ENCODE data around the gene YBEY. TPM values are rescaled to one million over a fixed set of nuclear protein-coding genes. Genes with fewer than 3 reads are reported as not detected.
"Not testable (repeated sequence)": the region's sequence is repeated elsewhere in the genome, so short reads cannot be mapped to it uniquely, and the experiment has no call there.

YBEY gene
- total RNA-seq, 3 donors from 2014 or later, result 10.5 to 20.8 (median 17.1) TPM

DNA sequence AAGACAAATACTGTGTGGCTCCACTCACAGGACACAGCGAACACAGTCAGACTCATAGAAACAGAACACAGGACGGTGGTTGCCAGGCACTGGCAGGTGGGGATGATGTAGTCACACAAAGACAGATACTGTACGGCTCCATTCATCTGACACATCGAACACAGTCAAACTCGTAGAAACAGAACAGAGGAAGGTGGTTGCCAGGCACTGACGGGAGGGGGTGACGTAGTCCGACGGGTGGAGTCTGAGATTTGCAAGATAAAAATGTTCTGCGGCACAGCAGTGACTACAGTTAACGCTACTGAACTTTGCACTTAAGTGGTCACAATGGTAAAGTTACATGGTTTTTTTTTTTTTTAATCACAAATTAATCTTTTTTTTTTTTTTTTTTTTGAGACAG is 18.8 kb downstream of the YBEY start:
- Histone ChIP-seq H3K4me1 (ENCODE audit: low read depth) (no peaks in the 10 kb centered on the region), H3K36me3 (ENCODE audit: low read depth) (no peaks in the 10 kb centered on the region), H3K4me3 (no peak overlapping the region), H3K9me3 (no peaks in the 10 kb centered on the region)
- intact Hi-C loops (cut with DNase I, micrococcal nuclease), result no loop called here
- ATAC-seq, result peak; percentile 29
- DNase-seq, result no peak
- no peak for TF ChIP-seq CTCF (IDR thresholded peaks at IDR 0.05)

DNA sequence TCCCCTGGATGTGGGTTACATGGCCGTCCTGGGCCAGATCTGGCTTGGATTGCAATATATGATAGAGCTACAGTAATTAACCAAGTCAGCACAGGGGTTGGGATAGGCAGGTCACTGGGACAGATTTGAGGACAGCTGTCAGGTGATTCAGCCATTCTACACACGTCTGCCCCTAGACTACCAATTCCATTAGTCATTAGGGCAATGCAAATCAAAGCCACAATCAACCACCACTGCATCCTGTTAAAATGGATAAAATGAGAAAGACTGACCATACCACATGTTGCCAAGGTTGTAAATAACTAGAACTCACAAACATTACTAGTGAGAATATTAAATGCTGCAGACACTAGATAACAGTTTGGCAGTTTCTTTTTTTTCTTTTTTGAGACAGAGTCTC is 21.5 kb downstream of the YBEY start:
- TF ChIP-seq CTCF (IDR thresholded peaks at IDR 0.05), result no peak

DNA sequence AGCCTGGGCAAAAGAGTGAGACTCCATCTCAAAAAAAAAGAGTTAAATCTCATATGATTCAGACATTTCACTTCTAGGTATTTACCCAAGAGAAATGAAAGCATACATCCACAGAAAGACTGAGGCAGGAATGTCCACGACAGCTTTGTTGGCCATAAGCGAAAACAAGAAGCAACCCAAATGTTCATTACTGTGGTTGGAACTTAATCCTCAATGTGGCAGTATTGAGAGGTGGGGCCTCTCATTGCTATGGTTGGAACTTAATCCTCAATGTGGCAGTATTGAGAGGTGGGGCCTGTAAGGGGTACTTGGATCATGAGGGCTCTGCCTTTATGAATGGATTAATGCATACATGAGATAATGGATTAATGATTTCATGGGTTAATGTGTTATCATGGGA is 22.3 kb downstream of the YBEY start:
- no peaks in the 10 kb centered on the region for H3K9me3 ChIP-seq
- DNase-seq (no peak), ATAC-seq (no peak)
- no peaks in the 10 kb centered on the region for H3K36me3 ChIP-seq (ENCODE audit: low read depth)
- intact Hi-C loops (cut with DNase I, micrococcal nuclease), result no loop called here
- H3K4me1 ChIP-seq (ENCODE audit: low read depth), result no peaks in the 10 kb centered on the region
- H3K4me3 ChIP-seq, result no peak overlapping the region
- no peak for TF ChIP-seq CTCF (IDR thresholded peaks at IDR 0.05)

More for the DNA sequence above, 21.5 kb downstream of the YBEY start:
- ATAC-seq (no peak), DNase-seq (no peak)
- Histone ChIP-seq H3K36me3 (ENCODE audit: low read depth) (no peaks in the 10 kb centered on the region), H3K4me3 (no peak overlapping the region), H3K9me3 (no peaks in the 10 kb centered on the region), H3K4me1 (ENCODE audit: low read depth) (no peaks in the 10 kb centered on the region)
- intact Hi-C loops (cut with DNase I, micrococcal nuclease), result no loop called here

- H3K4me3 ChIP-seq; DNase-seq; H3K9me3 ChIP-seq; H3K4me1 ChIP-seq (ENCODE audit: low read depth); ATAC-seq; intact Hi-C loops (cut with DNase I, micrococcal nuclease); H3K36me3 ChIP-seq (ENCODE audit: low read depth): not testable (repeated sequence)
Measured at GRCh38 chr21:46310260-46310659, 24.1 kb downstream of the YBEY start.

GRCh38 chr21:46311568-46311967 is 25.4 kb downstream of the YBEY start:
- DNase-seq (no peak), ATAC-seq (no peak)
- no peak for TF ChIP-seq CTCF (IDR thresholded peaks at IDR 0.05)
- no peak overlapping the region for H3K4me3 ChIP-seq
- no peaks in the 10 kb centered on the region for H3K36me3 ChIP-seq (ENCODE audit: low read depth)
- no peaks in the 10 kb centered on the region for H3K4me1 ChIP-seq (ENCODE audit: low read depth)
- intact Hi-C loops (cut with DNase I, micrococcal nuclease), result no loop called here
- no peaks in the 10 kb centered on the region for H3K9me3 ChIP-seq

DNA sequence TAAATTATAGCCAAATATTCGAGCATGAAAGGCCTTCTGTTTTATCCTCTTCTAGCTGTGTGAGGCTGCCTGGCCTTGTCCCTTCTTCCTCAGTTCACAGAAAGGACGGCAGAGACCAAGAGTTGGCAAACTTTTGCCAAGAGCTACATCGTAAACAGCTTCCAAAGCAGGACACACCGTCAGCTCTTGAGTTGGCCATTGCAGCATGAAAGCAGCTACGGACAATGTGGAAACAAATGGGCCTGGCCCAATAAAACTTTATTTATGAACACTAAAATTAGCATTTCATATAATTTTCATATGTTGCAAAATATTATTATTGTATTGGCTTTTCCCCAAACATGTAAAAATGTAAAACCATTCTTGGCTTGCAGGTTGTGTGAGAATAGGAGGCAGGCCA is 26.8 kb downstream of the YBEY start:
- Histone ChIP-seq H3K4me1 (ENCODE audit: low read depth) (no peaks in the 10 kb centered on the region), H3K9me3 (no peaks in the 10 kb centered on the region), H3K36me3 (ENCODE audit: low read depth) (no peaks in the 10 kb centered on the region), H3K4me3 (no peak overlapping the region)
- intact Hi-C loops (cut with DNase I, micrococcal nuclease), result no loop called here
- TF ChIP-seq CTCF (IDR thresholded peaks at IDR 0.05), result no peak
- ATAC-seq, result no peak
- DNase-seq, result no peak

Data from mucosa of descending colon (tissue), 3 donors.